Measurements from ENCODE around the gene TTC3. TPM values are rescaled to one million over a fixed set of nuclear protein-coding genes. Genes with fewer than 3 reads are reported as not detected.

Gene TTC3
- total RNA-seq, 3 donors from 2014 or later (not counting 1 experiment from before 2014, with no cell fraction given), result 83.1 to 97.4 (median 88.3) TPM

GRCh38 chr21:37184784-37185593 is 111.9 kb downstream of the TTC3 start:
- H3K9me3 Mint-ChIP-seq, result no peaks in the 10 kb centered on the region
- H3K27ac Mint-ChIP-seq, result no peak overlapping the region
- no peaks in the 10 kb centered on the region for H3K27me3 Mint-ChIP-seq (ENCODE audit: low read depth in 2 of 2)
- H3K36me3 ChIP-seq (ENCODE audit: control insufficient read depth, insufficient read depth, low read length), result peaks cover 28% of the 10 kb centered on the region
- intact Hi-C loops (cut with micrococcal nuclease), result no loop called here
- 91% methylated on average over 9 of the region's 9 CpGs for WGBS (ENCODE audit: insufficient coverage)
- ATAC-seq (no peak), DNase-seq (no peak)
- no peaks in the 10 kb centered on the region for H3K9me3 ChIP-seq (ENCODE audit: control insufficient read depth, insufficient read depth, low read length)
- H3K27ac ChIP-seq (ENCODE audit: low read length), result no peak overlapping the region
- no peaks in the 10 kb centered on the region for H3K27me3 ChIP-seq (ENCODE audit: control insufficient read depth, insufficient read depth, low read length)
- H3K4me3 Mint-ChIP-seq, result no peak overlapping the region
- H3K4me3 ChIP-seq (ENCODE audit: low read length), result no peak overlapping the region
- H3K4me1 Mint-ChIP-seq, result no peaks in the 10 kb centered on the region
- no peak for TF ChIP-seq CTCF (IDR thresholded peaks at IDR 0.05)
- H3K4me1 ChIP-seq (ENCODE audit: control insufficient read depth, insufficient read depth, low read length), result no peaks in the 10 kb centered on the region
- peaks cover 19% of the 10 kb centered on the region for H3K36me3 Mint-ChIP-seq

GRCh38 chr21:37186983-37187382 is 113.9 kb downstream of the TTC3 start:
- Histone ChIP-seq H3K4me1 (ENCODE audit: control insufficient read depth, insufficient read depth, low read length) (no peaks in the 10 kb centered on the region), H3K36me3 (ENCODE audit: control insufficient read depth, insufficient read depth, low read length) (peaks cover 34% of the 10 kb centered on the region), H3K9me3 (ENCODE audit: control insufficient read depth, insufficient read depth, low read length) (no peaks in the 10 kb centered on the region), H3K27me3 (ENCODE audit: control insufficient read depth, insufficient read depth, low read length) (no peaks in the 10 kb centered on the region), H3K27ac (ENCODE audit: low read length) (no peak overlapping the region), H3K4me3 (ENCODE audit: low read length) (no peak overlapping the region)
- 53% methylated on average over 2 of the region's 2 CpGs for WGBS (ENCODE audit: insufficient coverage)
- TF ChIP-seq CTCF (IDR thresholded peaks at IDR 0.05), result no peak
- H3K4me3 Mint-ChIP-seq, result no peak overlapping the region
- DNase-seq (no peak), ATAC-seq (no peak)
- H3K4me1 Mint-ChIP-seq, result peaks cover 3% of the 10 kb centered on the region in 2 donors
- peaks cover 15% of the 10 kb centered on the region for H3K36me3 Mint-ChIP-seq
- intact Hi-C loops (cut with micrococcal nuclease), result no loop called here
- H3K27ac Mint-ChIP-seq, result peak overlapping the region in 1 of 2 donors; percentile 23
- H3K27me3 Mint-ChIP-seq (ENCODE audit: low read depth in 2 of 2), result no peaks in the 10 kb centered on the region
- no peaks in the 10 kb centered on the region for H3K9me3 Mint-ChIP-seq

- Histone ChIP-seq H3K27ac (ENCODE audit: low read length) (no peak overlapping the region), H3K4me3 (ENCODE audit: low read length) (no peak overlapping the region), H3K36me3 (ENCODE audit: control insufficient read depth, insufficient read depth, low read length) (peaks cover 44% of the 10 kb centered on the region), H3K9me3 (ENCODE audit: control insufficient read depth, insufficient read depth, low read length) (no peaks in the 10 kb centered on the region), H3K4me1 (ENCODE audit: control insufficient read depth, insufficient read depth, low read length) (no peaks in the 10 kb centered on the region), H3K27me3 (ENCODE audit: control insufficient read depth, insufficient read depth, low read length) (no peaks in the 10 kb centered on the region)
- TF ChIP-seq CTCF (IDR thresholded peaks at IDR 0.05), result no peak
- DNase-seq (no peak), ATAC-seq (no peak)
- Mint-ChIP-seq H3K9me3 (no peaks in the 10 kb centered on the region), H3K4me3 (no peak overlapping the region), H3K27me3 (ENCODE audit: low read depth in 2 of 2) (no peaks in the 10 kb centered on the region), H3K36me3 (peaks cover 15% of the 10 kb centered on the region), H3K27ac (no peak overlapping the region), H3K4me1 (peaks cover 6 to 7% of the 10 kb centered on the region in 2 donors)
- WGBS (ENCODE audit: insufficient coverage), result 94% methylated on average over 1 of the region's 1 CpG
- intact Hi-C loops (cut with micrococcal nuclease), result no loop called here
Measured at GRCh38 chr21:37188825-37189224, 115.8 kb downstream of the TTC3 start.

All from natural killer cell (primary cell).